Stimulated activated naive CD8-positive, alpha-beta T cell treated with anti-CD3 and anti-CD28 coated beads, Interleukin-15, Interleukin-2, amounts not matched to agents 100 U/mL and 50 U/mL, for 24 hours (primary cell): ENCODE data around the gene DIPK1B.

ENCODE experiments used
- ATAC-seq: fragments of 150-1000 bp; cut with Tn5 transposase; one replicate; pipeline ENCODE4 v1.10.0; 2021
- DNase-seq: peaks from one replicate; pipeline ENCODE4 v3.0.0; 2021

The DIPK1B gene

GRCh38 chr9:136673088-136673974, 39.0 kb upstream of the DIPK1B start:
- ATAC-seq (no peak), DNase-seq (no peak)

- no peak for ATAC-seq
- no peak for DNase-seq
These were observed 38.2 kb upstream of the DIPK1B start for GRCh38 chr9:136673975-136674785.

- no peak for DNase-seq
- ATAC-seq: no peak
These were observed 37.5 kb upstream of the DIPK1B start for GRCh38 chr9:136674786-136675349.

GRCh38 chr9:136675477-136676296, 36.7 kb upstream of the DIPK1B start:
- DNase-seq (no peak), ATAC-seq (no peak)

- ATAC-seq: no peak
- DNase-seq: no peak
These were observed 36.0 kb upstream of the DIPK1B start for GRCh38 chr9:136676297-136676794.

- no peak for ATAC-seq
- no peak for DNase-seq
These were observed 35.3 kb upstream of the DIPK1B start for GRCh38 chr9:136676920-136677686.

GRCh38 chr9:136678034-136678433, 34.3 kb upstream of the DIPK1B start:
- DNase-seq: no peak
- no peak for ATAC-seq

- DNase-seq (no peak), ATAC-seq (no peak)
These were observed 33.7 kb upstream of the DIPK1B start for GRCh38 chr9:136678624-136679023.

- ATAC-seq (no peak), DNase-seq (no peak)
These were observed 32.9 kb upstream of the DIPK1B start for GRCh38 chr9:136679431-136679941.

GRCh38 chr9:136681029-136681428, 31.3 kb upstream of the DIPK1B start:
- DNase-seq (no peak), ATAC-seq (no peak)

- DNase-seq (no peak), ATAC-seq (no peak)
These were observed 30.2 kb upstream of the DIPK1B start for GRCh38 chr9:136681945-136682699.

- ATAC-seq (no peak), DNase-seq (no peak)
These were observed 29.7 kb upstream of the DIPK1B start for GRCh38 chr9:136682710-136683109.

GRCh38 chr9:136683173-136683745, 29.1 kb upstream of the DIPK1B start:
- ATAC-seq: no peak
- no peak for DNase-seq

GRCh38 chr9:136683755-136684154, 28.6 kb upstream of the DIPK1B start:
- ATAC-seq: no peak

GRCh38 chr9:136684339-136684738, 28.0 kb upstream of the DIPK1B start:
- no peak for ATAC-seq
- DNase-seq: no peak

More at GRCh38 chr9:136683755-136684154, 28.6 kb upstream of the DIPK1B start:
- no peak for DNase-seq

- DNase-seq: no peak
- ATAC-seq: no peak
These were observed 27.6 kb upstream of the DIPK1B start for GRCh38 chr9:136684799-136685198.

GRCh38 chr9:136685216-136685615, 27.2 kb upstream of the DIPK1B start:
- no peak for DNase-seq
- ATAC-seq: no peak

- ATAC-seq (no peak), DNase-seq (no peak)
These were observed 26.4 kb upstream of the DIPK1B start for GRCh38 chr9:136685790-136686533.

GRCh38 chr9:136686534-136686793, 25.9 kb upstream of the DIPK1B start:
- ATAC-seq: no peak
- DNase-seq: no peak
